Neural progenitor cell (in vitro differentiated cells): ENCODE data around the gene CTDP1.

Experiments
- CTCF ChIP-seq: fragments of 200-600 bp; sonication (generic); IDR thresholded peaks from 2 replicates; pipeline ENCODE4 v1.5.1; 2017; ENCODE audit warnings: antibody characterized with exemption, mild to moderate bottlenecking
- EZH2 ChIP-seq: fragments of 200-600 bp; sonication (generic); IDR thresholded peaks from 2 replicates; pipeline ENCODE4 v1.6.1; 2017; ENCODE audit warnings: antibody characterized with exemption, mild to moderate bottlenecking, moderate library complexity
- EZH2phosphoT487 ChIP-seq: fragments of 200-600 bp; sonication (generic); IDR thresholded peaks from 2 replicates; pipeline ENCODE4 v1.6.1; 2017; ENCODE audit warnings: antibody characterized with exemption

- TF ChIP-seq CTCF (no peak), EZH2phosphoT487 (no peak), EZH2 (no peak)
Measured at GRCh38 chr18:79733135-79733701, 53.6 kb downstream of the CTDP1 start.
